OCI-LY7 (cell line): ENCODE measurements around the gene RHOJ.

ENCODE experiments used
- CTCF ChIP-seq: fragments of 200-600 bp; sonication (generic); conservative IDR thresholded peaks from 2 replicates; pipeline ENCODE4 v1.5.1; 2014; ENCODE audit warnings: mild to moderate bottlenecking, antibody characterized with exemption, low read length, moderate library complexity, mixed read lengths
- EZH2phosphoT487 ChIP-seq: fragments of 200-600 bp; sonication (generic); IDR thresholded peaks from 2 replicates; pipeline ENCODE4 v1.6.1; 2018; ENCODE audit warnings: low read depth, borderline replicate concordance, mild to moderate bottlenecking, mixed run types, antibody characterized with exemption, low read length, moderate library complexity, mixed read lengths

GRCh38 chr14:63269561-63270225 lies 65.5 kb downstream of the RHOJ start:
- no peak for TF ChIP-seq CTCF
- TF ChIP-seq EZH2phosphoT487: no peak
